ENCODE results near the gene MED12L. TPM values are rescaled to one million over a fixed set of nuclear protein-coding genes. Genes with fewer than 3 reads are reported as not detected.
A peak's percentile ranks its signal among the peaks of the same experiment; 100 is the strongest.

The MED12L gene
- total RNA-seq, 2 donors from 2014 or later, result 3.3 to 6.4 TPM

DNA sequence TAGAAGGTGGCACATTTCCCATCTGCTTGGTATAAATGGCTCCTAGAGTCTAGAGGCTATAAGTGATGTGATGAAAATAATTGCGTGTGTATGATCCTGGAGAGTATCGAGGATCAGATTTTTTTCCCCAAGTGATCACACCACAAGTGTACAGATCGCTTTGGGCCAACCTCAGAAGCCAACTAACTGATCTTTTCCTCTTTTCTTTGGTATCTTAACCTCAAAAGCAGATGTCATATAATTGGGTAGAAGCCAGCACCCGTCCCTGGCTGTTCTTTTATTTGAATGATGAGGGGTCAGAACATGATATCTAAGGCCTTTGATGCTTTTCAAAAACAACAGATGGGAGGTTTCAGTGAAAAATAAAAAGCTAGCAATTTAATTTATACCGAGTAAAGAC, 189.6 kb downstream of the MED12L start:
- Mint-ChIP-seq H3K9me3 (no peaks in the 10 kb centered on the region), H3K36me3 (ENCODE audit: low read depth) (no peaks in the 10 kb centered on the region), H3K27ac (peak overlapping the region; percentile 32), H3K4me3 (peak overlapping the region; percentile 65), H3K4me1 (peaks cover 18% of the 10 kb centered on the region), H3K27me3 (no peaks in the 10 kb centered on the region)
- no peak for ATAC-seq (replicated peaks)

DNA sequence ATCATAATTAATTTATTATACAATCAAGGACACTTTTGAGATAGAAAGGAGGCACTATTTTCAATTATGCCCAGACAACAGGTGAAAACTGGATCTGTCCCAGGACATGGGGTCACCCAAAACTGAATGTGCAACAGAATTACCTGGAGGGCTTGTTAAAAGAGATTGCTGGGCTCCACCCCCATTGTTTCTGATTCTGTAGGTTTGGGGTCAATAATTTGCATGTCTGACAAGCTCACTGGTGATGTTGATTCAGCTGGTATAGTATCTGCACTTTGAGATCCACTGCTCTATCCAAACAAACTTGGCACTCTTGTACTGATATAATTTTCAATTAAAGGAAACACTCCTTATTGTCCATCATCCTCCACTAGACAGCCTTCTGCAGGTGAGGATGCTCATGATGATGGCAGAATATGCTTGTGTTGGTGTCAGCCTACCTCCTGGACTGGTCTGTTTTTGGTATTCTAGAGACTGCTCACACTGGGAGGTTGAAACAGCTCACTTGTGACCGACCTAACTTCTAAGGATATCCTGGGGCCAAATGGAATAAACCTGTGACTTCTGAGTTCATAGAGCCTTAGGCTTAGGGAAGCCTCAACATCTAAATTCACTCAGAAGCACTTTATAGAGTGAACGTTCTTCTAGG, 190.7 kb downstream of the MED12L start:
- Mint-ChIP-seq H3K27me3 (no peaks in the 10 kb centered on the region), H3K4me1 (peaks cover 18% of the 10 kb centered on the region), H3K27ac (peak overlapping the region; percentile 83), H3K9me3 (no peaks in the 10 kb centered on the region), H3K4me3 (peak overlapping the region; percentile 65), H3K36me3 (ENCODE audit: low read depth) (no peaks in the 10 kb centered on the region)
- ATAC-seq (replicated peaks), result peak; percentile 24

- Mint-ChIP-seq H3K4me1 (peaks cover 18% of the 10 kb centered on the region), H3K27ac (peak overlapping the region; percentile 83), H3K27me3 (no peaks in the 10 kb centered on the region), H3K36me3 (ENCODE audit: low read depth) (no peaks in the 10 kb centered on the region), H3K4me3 (peak overlapping the region; percentile 65), H3K9me3 (no peaks in the 10 kb centered on the region)
- ATAC-seq (replicated peaks), result peak; percentile 58
Observed at GRCh38 chr3:151276687-151277042, 191.2 kb downstream of the MED12L start.

DNA sequence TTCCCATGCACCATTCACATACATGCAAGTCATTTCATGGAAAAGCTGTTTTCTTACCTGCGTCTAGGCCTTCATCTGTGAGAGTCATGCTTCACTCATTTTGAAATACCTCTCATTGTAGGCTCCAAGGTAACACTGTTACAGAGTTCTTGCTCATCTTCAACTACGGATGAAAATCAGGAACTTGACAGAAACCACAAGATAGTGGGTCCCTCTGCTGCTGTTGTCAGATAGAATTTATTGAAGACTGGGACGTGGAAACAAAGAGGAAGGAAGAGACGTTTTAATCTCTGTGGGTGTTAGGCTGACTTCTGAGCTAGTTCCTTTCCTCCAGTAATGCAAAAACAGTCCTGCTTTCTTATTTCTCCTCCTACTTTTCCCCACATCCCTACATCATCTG, 192.8 kb downstream of the MED12L start, which contains the start of gene P2RY14:
TSS of gene P2RY14 (minus strand) at position 313 of the 400 bp plus-strand sequence. CDS start 64,226 bp downstream, outside the sequence.
- peak; percentile 74 for ATAC-seq (replicated peaks)
- no peaks in the 10 kb centered on the region for H3K9me3 Mint-ChIP-seq
- H3K27me3 Mint-ChIP-seq, result no peaks in the 10 kb centered on the region
- no peaks in the 10 kb centered on the region for H3K36me3 Mint-ChIP-seq (ENCODE audit: low read depth)
- peaks cover 24% of the 10 kb centered on the region for H3K4me1 Mint-ChIP-seq
- peak within 1 kb of the TSS; percentile 70 for H3K27ac Mint-ChIP-seq
- H3K4me3 Mint-ChIP-seq, result peak within 1 kb of the TSS; percentile 54

GRCh38 chr3:151281671-151282324, 196.3 kb downstream of the MED12L start:
- Mint-ChIP-seq H3K36me3 (ENCODE audit: low read depth) (no peaks in the 10 kb centered on the region), H3K4me1 (peaks cover 29% of the 10 kb centered on the region), H3K4me3 (no peak overlapping the region), H3K27me3 (no peaks in the 10 kb centered on the region), H3K9me3 (no peaks in the 10 kb centered on the region), H3K27ac (no peak overlapping the region)
- ATAC-seq (replicated peaks), result no peak

- no peaks in the 10 kb centered on the region for H3K27me3 Mint-ChIP-seq
- H3K9me3 Mint-ChIP-seq, result no peaks in the 10 kb centered on the region
- H3K4me1 Mint-ChIP-seq, result peaks cover 30% of the 10 kb centered on the region
- H3K36me3 Mint-ChIP-seq (ENCODE audit: low read depth), result no peaks in the 10 kb centered on the region
- peak overlapping the region; percentile 57 for H3K4me3 Mint-ChIP-seq
- H3K27ac Mint-ChIP-seq, result peak overlapping the region; percentile 85
- peak; percentile 34 for ATAC-seq (replicated peaks)
Observed at GRCh38 chr3:151282921-151283320, 197.5 kb downstream of the MED12L start.

GRCh38 chr3:151283387-151283786, 197.9 kb downstream of the MED12L start:
- Mint-ChIP-seq H3K36me3 (ENCODE audit: low read depth) (no peaks in the 10 kb centered on the region), H3K27me3 (no peaks in the 10 kb centered on the region), H3K9me3 (no peaks in the 10 kb centered on the region), H3K4me1 (peaks cover 26% of the 10 kb centered on the region), H3K27ac (peak overlapping the region; percentile 85), H3K4me3 (peak overlapping the region; percentile 57)
- ATAC-seq (replicated peaks), result peak; percentile 71

GRCh38 chr3:151283907-151284461, 198.5 kb downstream of the MED12L start:
- no peaks in the 10 kb centered on the region for H3K36me3 Mint-ChIP-seq (ENCODE audit: low read depth)
- peak overlapping the region; percentile 57 for H3K4me3 Mint-ChIP-seq

GRCh38 chr3:151285940-151286339, 200.5 kb downstream of the MED12L start:
- no peaks in the 10 kb centered on the region for H3K27me3 Mint-ChIP-seq
- H3K9me3 Mint-ChIP-seq, result no peaks in the 10 kb centered on the region
- ATAC-seq (replicated peaks), result no peak
- H3K4me3 Mint-ChIP-seq, result no peak overlapping the region
- H3K36me3 Mint-ChIP-seq (ENCODE audit: low read depth), result no peaks in the 10 kb centered on the region
- peaks cover 21% of the 10 kb centered on the region for H3K4me1 Mint-ChIP-seq
- H3K27ac Mint-ChIP-seq, result no peak overlapping the region

More at GRCh38 chr3:151283907-151284461, 198.5 kb downstream of the MED12L start:
- H3K9me3 Mint-ChIP-seq, result no peaks in the 10 kb centered on the region
- H3K27me3 Mint-ChIP-seq, result no peaks in the 10 kb centered on the region
- peaks cover 21% of the 10 kb centered on the region for H3K4me1 Mint-ChIP-seq
- H3K27ac Mint-ChIP-seq, result peak overlapping the region; percentile 85
- peak; percentile 80 for ATAC-seq (replicated peaks)

GRCh38 chr3:151289445-151289844, 204.0 kb downstream of the MED12L start:
- Mint-ChIP-seq H3K9me3 (no peaks in the 10 kb centered on the region), H3K27me3 (no peaks in the 10 kb centered on the region), H3K4me1 (peaks cover 4% of the 10 kb centered on the region), H3K27ac (no peak overlapping the region), H3K36me3 (ENCODE audit: low read depth) (no peaks in the 10 kb centered on the region), H3K4me3 (no peak overlapping the region)
- no peak for ATAC-seq (replicated peaks)

DNA sequence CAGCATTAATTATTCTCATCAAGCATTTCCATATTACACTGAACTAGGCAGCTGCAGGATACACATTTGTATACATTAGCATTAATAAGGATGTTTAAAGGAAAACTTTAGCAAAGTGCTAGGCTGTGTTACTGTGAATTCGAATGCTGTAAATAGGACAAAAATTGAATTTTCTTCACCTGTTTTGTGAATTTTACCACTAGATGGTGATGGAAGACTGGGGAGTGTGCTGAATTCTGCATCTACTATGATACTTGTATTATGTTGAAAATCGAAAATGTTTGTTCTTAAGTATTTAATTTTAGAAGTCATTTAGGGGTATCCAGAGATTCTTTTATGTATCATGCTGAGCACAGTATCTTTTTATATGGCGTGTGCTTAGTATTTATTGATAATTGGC, 205.2 kb downstream of the MED12L start:
- ATAC-seq (replicated peaks), result no peak
- Mint-ChIP-seq H3K9me3 (no peaks in the 10 kb centered on the region), H3K4me1 (peaks cover 4% of the 10 kb centered on the region), H3K27me3 (no peaks in the 10 kb centered on the region), H3K27ac (no peak overlapping the region), H3K36me3 (ENCODE audit: low read depth) (no peaks in the 10 kb centered on the region), H3K4me3 (no peak overlapping the region)

DNA sequence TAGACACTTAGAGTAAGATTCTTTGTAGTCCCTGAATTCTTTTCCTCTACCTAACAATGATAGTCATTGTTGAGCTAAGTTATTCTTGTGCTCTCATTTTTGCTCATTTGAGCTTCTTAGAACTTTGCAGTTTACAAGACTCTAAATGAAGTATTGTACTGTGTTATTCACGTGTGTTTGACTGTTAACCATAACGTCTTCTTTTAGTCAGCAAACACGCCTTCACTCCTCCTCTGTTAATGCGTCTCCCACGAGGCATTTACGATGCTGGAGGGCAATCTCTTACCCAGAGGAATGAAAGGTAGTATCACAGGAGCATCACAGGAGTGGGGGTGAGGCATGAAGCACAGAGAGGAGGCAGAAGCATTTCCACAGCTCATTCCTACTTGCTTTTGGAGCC, 207.7 kb downstream of the MED12L start:
- Mint-ChIP-seq H3K4me3 (no peak overlapping the region), H3K9me3 (no peaks in the 10 kb centered on the region), H3K36me3 (ENCODE audit: low read depth) (no peaks in the 10 kb centered on the region), H3K4me1 (no peaks in the 10 kb centered on the region), H3K27me3 (peaks cover 4% of the 10 kb centered on the region), H3K27ac (no peak overlapping the region)
- peak; percentile 46 for ATAC-seq (replicated peaks)

GRCh38 chr3:151296226-151296625, 210.8 kb downstream of the MED12L start:
- ATAC-seq (replicated peaks), result no peak
- Mint-ChIP-seq H3K36me3 (ENCODE audit: low read depth) (no peaks in the 10 kb centered on the region), H3K4me1 (no peaks in the 10 kb centered on the region), H3K9me3 (no peaks in the 10 kb centered on the region), H3K27ac (no peak overlapping the region), H3K4me3 (no peak overlapping the region), H3K27me3 (peaks cover 11% of the 10 kb centered on the region)

DNA sequence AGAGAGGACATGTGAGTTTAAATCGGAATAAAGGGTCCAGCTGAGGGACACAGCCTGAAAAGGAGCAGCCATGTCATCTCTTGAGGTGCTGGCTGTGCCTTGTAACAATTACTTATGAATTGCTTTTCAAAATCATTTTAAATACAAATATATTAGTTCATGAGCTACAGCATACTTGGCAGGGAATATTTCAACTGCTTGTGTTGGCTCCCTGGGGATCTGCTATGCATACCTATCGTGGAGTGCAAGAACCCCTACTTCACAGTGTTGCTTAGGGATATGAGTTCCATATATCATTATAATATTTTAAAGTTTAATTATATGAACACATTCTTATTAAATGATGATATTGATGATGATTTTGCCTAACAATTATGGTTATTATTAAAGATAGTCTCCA, 212.0 kb downstream of the MED12L start:
- Mint-ChIP-seq H3K27me3 (peaks cover 11% of the 10 kb centered on the region), H3K4me1 (peaks cover 6% of the 10 kb centered on the region), H3K27ac (no peak overlapping the region), H3K36me3 (ENCODE audit: low read depth) (no peaks in the 10 kb centered on the region), H3K4me3 (no peak overlapping the region), H3K9me3 (no peaks in the 10 kb centered on the region)
- ATAC-seq (replicated peaks), result no peak

DNA sequence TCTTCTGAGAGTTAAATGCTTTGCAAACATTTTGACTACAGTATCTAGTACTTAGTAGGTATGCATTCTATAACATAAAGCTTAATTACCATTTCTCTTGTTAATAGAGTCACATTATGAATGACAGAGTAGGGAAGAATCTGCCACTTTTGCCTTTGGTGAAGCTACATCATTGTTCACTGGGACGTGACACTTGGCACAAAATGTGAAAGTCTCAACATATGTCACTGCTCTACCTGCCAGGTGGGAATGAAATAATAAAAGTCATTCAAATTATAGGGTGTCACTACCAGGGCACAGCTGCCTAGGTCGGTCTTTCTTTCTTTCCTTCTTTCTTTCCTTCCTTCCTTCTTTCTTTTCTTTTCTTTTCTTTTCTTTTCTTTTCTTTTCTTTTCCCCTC, 213.5 kb downstream of the MED12L start:
- H3K36me3 Mint-ChIP-seq (ENCODE audit: low read depth), result peaks cover 5% of the 10 kb centered on the region
- H3K4me1 Mint-ChIP-seq, result peaks cover 19% of the 10 kb centered on the region

More for the DNA sequence above, 213.5 kb downstream of the MED12L start:
- ATAC-seq (replicated peaks), result no peak
- no peaks in the 10 kb centered on the region for H3K9me3 Mint-ChIP-seq
- H3K27me3 Mint-ChIP-seq, result peaks cover 19% of the 10 kb centered on the region
- no peak overlapping the region for H3K27ac Mint-ChIP-seq
- H3K4me3 Mint-ChIP-seq, result no peak overlapping the region

Data from activated T-helper 17 cell treated with anti-CD3 and anti-CD28 coated beads, Interleukin-2, amount 50 U/mL, for 72 hours (primary cell).